Astrocyte of the spinal cord (primary cell): ENCODE measurements around the gene GRIK1.

Experiments
- DNase-seq: peaks from one replicate; pipeline ENCODE4 v3.0.0; 2011; ENCODE audit warnings: low read depth, low spot score
- H3K4me3 ChIP-seq: 2 replicates; pipeline ENCODE4 v1.5.1; 2011; ENCODE audit warnings: low read depth, mild to moderate bottlenecking, low read length, moderate library complexity
- CTCF ChIP-seq: IDR thresholded peaks from 2 replicates; pipeline ENCODE4 v1.5.1; 2012; ENCODE audit warnings: low read depth, mild to moderate bottlenecking, low read length, inconsistent platforms
- in situ Hi-C: cut with HindIII; loops from 2 replicates; pipeline ENCODE4 v1.10.0; 2017; ENCODE audit warnings: low sequenced_read_pairs

Gene GRIK1

GRCh38 chr21:29822064-29822463, 117.7 kb downstream of the GRIK1 start:
- in situ Hi-C loops, result no loop called here
- DNase-seq, result no peak
- no peak overlapping the region for H3K4me3 ChIP-seq
- TF ChIP-seq CTCF, result no peak

- no peak for TF ChIP-seq CTCF
- no peak overlapping the region for H3K4me3 ChIP-seq
- DNase-seq, result no peak
- in situ Hi-C loops, result no loop called here
Observed at GRCh38 chr21:29821230-29821629, 118.6 kb downstream of the GRIK1 start.

GRCh38 chr21:29819675-29820326, 120.0 kb downstream of the GRIK1 start:
- in situ Hi-C loops, result no loop called here
- DNase-seq, result no peak
- H3K4me3 ChIP-seq, result no peak overlapping the region
- no peak for TF ChIP-seq CTCF

- in situ Hi-C loops, result no loop called here
- no peak for DNase-seq
- TF ChIP-seq CTCF, result no peak
- no peak overlapping the region for H3K4me3 ChIP-seq
Observed at GRCh38 chr21:29818383-29818921, 121.3 kb downstream of the GRIK1 start.

- no peak for DNase-seq
- no peak for TF ChIP-seq CTCF
- no peak overlapping the region for H3K4me3 ChIP-seq
- in situ Hi-C loops, result no loop called here
Observed at GRCh38 chr21:29817450-29817849, 122.3 kb downstream of the GRIK1 start.

- no peak overlapping the region for H3K4me3 ChIP-seq
- in situ Hi-C loops, result no loop called here
- DNase-seq, result no peak
- TF ChIP-seq CTCF, result no peak
Observed at GRCh38 chr21:29812947-29813346, 126.8 kb downstream of the GRIK1 start.
